Suprapubic skin (tissue), 3 donors: ENCODE results near the gene GNAZ.

ENCODE experiments used
- EP300 ChIP-seq: sonication (generic); formaldehyde crosslinking; IDR thresholded peaks from one replicate; pipeline ENCODE4 v1.6.1; 2017; ENCODE audit warnings: antibody characterized with exemption
- TF ChIP-seq, protein P1 (sequence below), 2 donors: fragments of 200-600 bp in 1 of 2; fragments of 450-650 bp in 1 of 2; sonication (generic) in 1 of 2; IDR thresholded peaks; one replicate each; pipeline ENCODE4 v1.5.1; 2016 to 2019; ENCODE audit warnings: antibody characterized with exemption in 2 of 2, mild to moderate bottlenecking in 1 of 2, moderate library complexity in 1 of 2

GRCh38 chr22:23144932-23145877 lies 74.9 kb downstream of the GNAZ start, which contains the start of gene RAB36:
- TF ChIP-seq, protein P1, sequence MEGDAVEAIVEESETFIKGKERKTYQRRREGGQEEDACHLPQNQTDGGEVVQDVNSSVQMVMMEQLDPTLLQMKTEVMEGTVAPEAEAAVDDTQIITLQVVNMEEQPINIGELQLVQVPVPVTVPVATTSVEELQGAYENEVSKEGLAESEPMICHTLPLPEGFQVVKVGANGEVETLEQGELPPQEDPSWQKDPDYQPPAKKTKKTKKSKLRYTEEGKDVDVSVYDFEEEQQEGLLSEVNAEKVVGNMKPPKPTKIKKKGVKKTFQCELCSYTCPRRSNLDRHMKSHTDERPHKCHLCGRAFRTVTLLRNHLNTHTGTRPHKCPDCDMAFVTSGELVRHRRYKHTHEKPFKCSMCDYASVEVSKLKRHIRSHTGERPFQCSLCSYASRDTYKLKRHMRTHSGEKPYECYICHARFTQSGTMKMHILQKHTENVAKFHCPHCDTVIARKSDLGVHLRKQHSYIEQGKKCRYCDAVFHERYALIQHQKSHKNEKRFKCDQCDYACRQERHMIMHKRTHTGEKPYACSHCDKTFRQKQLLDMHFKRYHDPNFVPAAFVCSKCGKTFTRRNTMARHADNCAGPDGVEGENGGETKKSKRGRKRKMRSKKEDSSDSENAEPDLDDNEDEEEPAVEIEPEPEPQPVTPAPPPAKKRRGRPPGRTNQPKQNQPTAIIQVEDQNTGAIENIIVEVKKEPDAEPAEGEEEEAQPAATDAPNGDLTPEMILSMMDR (IDR thresholded peaks at IDR 0.05), result no peak
- TF ChIP-seq EP300, result no peak
